Glutamatergic neuron (in vitro differentiated cells): ENCODE measurements around the gene SNRPA1. TPM values are rescaled to one million over a fixed set of nuclear protein-coding genes. Genes with fewer than 3 reads are reported as not detected.

Experiments used
- DNase-seq: peaks from one replicate; pipeline ENCODE4 v3.0.0; 2022
- H3K27ac Mint-ChIP-seq: one replicate; pipeline ENCODE4 v1.8.0; 2020; ENCODE audit warnings: mild to moderate bottlenecking, mixed read lengths, inconsistent platforms; ENCODE audit not compliant: unreplicated experiment
- H3K27me3 Mint-ChIP-seq: one replicate; pipeline ENCODE4 v1.8.0; 2020; ENCODE audit warnings: mild to moderate bottlenecking, moderate library complexity, mixed read lengths, inconsistent platforms; ENCODE audit not compliant: unreplicated experiment
- H3K36me3 Mint-ChIP-seq: one replicate; pipeline ENCODE4 v1.8.0; 2020; ENCODE audit warnings: mild to moderate bottlenecking, mixed read lengths, inconsistent platforms; ENCODE audit not compliant: unreplicated experiment
- H3K4me1 Mint-ChIP-seq: one replicate; pipeline ENCODE4 v1.8.0; 2020; ENCODE audit warnings: mild to moderate bottlenecking, low read depth, mixed read lengths, inconsistent platforms; ENCODE audit not compliant: unreplicated experiment
- H3K4me3 Mint-ChIP-seq: one replicate; pipeline ENCODE4 v1.8.0; 2020; ENCODE audit warnings: mild to moderate bottlenecking, mixed read lengths, inconsistent platforms; ENCODE audit not compliant: unreplicated experiment
- H3K9me3 Mint-ChIP-seq: one replicate; pipeline ENCODE4 v1.8.0; 2020; ENCODE audit warnings: mild to moderate bottlenecking, moderate library complexity, mixed read lengths, inconsistent platforms; ENCODE audit not compliant: unreplicated experiment
- CTCF ChIP-seq: fragments of 200-600 bp; sonication (generic); IDR thresholded peaks from one replicate; pipeline ENCODE4 v1.5.0; 2021; ENCODE audit not compliant: partially characterized antibody, unreplicated experiment
- total RNA-seq: library from RNA; stranded (reverse); fragmentation: NEBNext Ultra II Directional; extraction: Animal tissue kit (Norgen Biotek cat#: 25700); gene quantifications from one replicate; pipeline ENCODE4 v1.2.1, GENCODE V29; 2021; ENCODE audit not compliant: unreplicated experiment

Gene SNRPA1
- total RNA-seq, 1 donor from 2014 or later, result 73.5 TPM

GRCh38 chr15:101242160-101242998, 52.7 kb downstream of the SNRPA1 start:
- H3K36me3 Mint-ChIP-seq, result no peaks in the 10 kb centered on the region
- peaks cover 3% of the 10 kb centered on the region for H3K27me3 Mint-ChIP-seq
- H3K4me1 Mint-ChIP-seq, result peaks cover 20% of the 10 kb centered on the region
- H3K4me3 Mint-ChIP-seq, result no peak overlapping the region
- no peak for DNase-seq
- H3K27ac Mint-ChIP-seq, result no peak overlapping the region
- TF ChIP-seq CTCF, result no peak
- H3K9me3 Mint-ChIP-seq, result no peaks in the 10 kb centered on the region

GRCh38 chr15:101240358-101240757, 54.7 kb downstream of the SNRPA1 start:
- TF ChIP-seq CTCF, result no peak
- Mint-ChIP-seq H3K27ac (no peak overlapping the region), H3K4me1 (peaks cover 12% of the 10 kb centered on the region), H3K27me3 (peaks cover 3% of the 10 kb centered on the region), H3K36me3 (no peaks in the 10 kb centered on the region), H3K9me3 (no peaks in the 10 kb centered on the region), H3K4me3 (no peak overlapping the region)
- no peak for DNase-seq

GRCh38 chr15:101239724-101240136, 55.3 kb downstream of the SNRPA1 start:
- peaks cover 9% of the 10 kb centered on the region for H3K4me1 Mint-ChIP-seq
- no peak overlapping the region for H3K27ac Mint-ChIP-seq
- TF ChIP-seq CTCF, result no peak
- no peak overlapping the region for H3K4me3 Mint-ChIP-seq
- no peaks in the 10 kb centered on the region for H3K36me3 Mint-ChIP-seq
- no peaks in the 10 kb centered on the region for H3K9me3 Mint-ChIP-seq
- DNase-seq, result no peak
- no peaks in the 10 kb centered on the region for H3K27me3 Mint-ChIP-seq

- Mint-ChIP-seq H3K4me3 (no peak overlapping the region), H3K9me3 (no peaks in the 10 kb centered on the region), H3K27ac (no peak overlapping the region), H3K4me1 (peaks cover 6% of the 10 kb centered on the region), H3K27me3 (no peaks in the 10 kb centered on the region), H3K36me3 (no peaks in the 10 kb centered on the region)
- no peak for DNase-seq
- no peak for TF ChIP-seq CTCF
These were observed 57.8 kb downstream of the SNRPA1 start for GRCh38 chr15:101237251-101237650.

GRCh38 chr15:101233651-101234280, 61.3 kb downstream of the SNRPA1 start:
- H3K4me3 Mint-ChIP-seq, result no peak overlapping the region
- no peak for DNase-seq
- H3K27me3 Mint-ChIP-seq, result no peaks in the 10 kb centered on the region
- no peak for TF ChIP-seq CTCF
- H3K27ac Mint-ChIP-seq, result no peak overlapping the region
- H3K36me3 Mint-ChIP-seq, result no peaks in the 10 kb centered on the region
- no peaks in the 10 kb centered on the region for H3K9me3 Mint-ChIP-seq
- peaks cover 6% of the 10 kb centered on the region for H3K4me1 Mint-ChIP-seq
